Esophagus (tissue), 2 donors: ENCODE measurements around the gene NXPH2. TPM values are rescaled to one million over a fixed set of nuclear protein-coding genes. Genes with fewer than 3 reads are reported as not detected.

ENCODE experiments used
- H3K27ac ChIP-seq, 2 donors: one replicate each; pipeline ENCODE4 v1.5.1; 2013; ENCODE audit warnings: low read depth in 2 of 2, mild to moderate bottlenecking in 2 of 2, inconsistent platforms in 1 of 2, low read length in 1 of 2, moderate library complexity in 1 of 2
- H3K27me3 ChIP-seq, 2 donors: one replicate each; pipeline ENCODE4 v1.6.1; 2013; ENCODE audit warnings: low read length in 2 of 2, control low read depth in 1 of 2, mild to moderate bottlenecking in 1 of 2; ENCODE audit not compliant: insufficient read depth in 2 of 2, control insufficient read depth in 1 of 2
- H3K36me3 ChIP-seq, 2 donors: one replicate each; pipeline ENCODE4 v1.6.1; 2013; ENCODE audit warnings: low read length in 1 of 2; ENCODE audit not compliant: control insufficient read depth in 2 of 2, insufficient read depth in 2 of 2
- H3K4me1 ChIP-seq, 2 donors: one replicate each; pipeline ENCODE4 v1.6.1; 2013; ENCODE audit warnings: low read length in 1 of 2; ENCODE audit not compliant: control insufficient read depth in 2 of 2, insufficient read depth in 2 of 2
- H3K4me3 ChIP-seq, 2 donors: one replicate each; pipeline ENCODE4 v1.5.1; 2013; ENCODE audit warnings: low read length in 2 of 2, mild to moderate bottlenecking in 2 of 2, low read depth in 1 of 2, moderate library complexity in 1 of 2
- H3K9me3 ChIP-seq, 2 donors: one replicate each; pipeline ENCODE4 v1.6.1; 2013; ENCODE audit warnings: mild to moderate bottlenecking in 2 of 2, low read depth in 1 of 2, low read length in 1 of 2, moderate library complexity in 1 of 2; ENCODE audit not compliant: control insufficient read depth in 2 of 2, insufficient read depth in 1 of 2
- WGBS, 2 donors: extraction: QIAGEN DNeasy Blood & Tissue Kit; methylation state at CpG; one replicate each; pipeline ENCODE4 v1.1.7; 2013; 5-methylcytosine and 5-hydroxymethylcytosine counted together
- polyA plus RNA-seq, 2 donors: library from polyadenylated mRNA; stranded (reverse); fragments of 200-250 nt; gene quantifications; one replicate each; pipeline ENCODE4 v1.2.3, GENCODE V29; 2013
- donor health status: healthy with polysubstance abuse.
- donor health status: Bipolar disorder and iron deficiency.

NXPH2 gene
- polyA plus RNA-seq, 2 donors = not detected

DNA sequence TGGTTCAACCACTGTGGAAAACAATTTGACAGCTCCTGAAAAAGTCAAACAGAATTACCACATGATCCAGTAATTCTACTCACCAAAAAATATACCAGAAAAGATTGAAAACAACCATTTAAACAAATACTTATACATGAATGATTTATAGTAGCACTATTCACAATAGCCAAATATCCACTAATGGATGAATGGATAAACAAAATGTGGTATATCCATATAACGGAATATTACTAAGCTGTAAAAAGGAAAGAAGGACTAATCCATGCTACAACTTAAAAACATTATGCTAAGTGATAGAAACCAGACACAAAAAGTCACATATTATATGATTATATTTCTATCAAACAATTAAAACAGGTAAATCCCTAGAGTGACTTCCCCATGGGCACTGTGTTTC lies 147.1 kb downstream of the NXPH2 start:
- 97 to 98% methylated on average over 1 of the region's 1 CpG for WGBS, 2 donors
- Histone ChIP-seq H3K9me3 (no peaks in the 10 kb centered on the region), H3K36me3 (no peaks in the 10 kb centered on the region), H3K27ac (no peak overlapping the region), H3K4me3 (no peak overlapping the region), H3K4me1 (no peaks in the 10 kb centered on the region), H3K27me3 (no peaks in the 10 kb centered on the region)

DNA sequence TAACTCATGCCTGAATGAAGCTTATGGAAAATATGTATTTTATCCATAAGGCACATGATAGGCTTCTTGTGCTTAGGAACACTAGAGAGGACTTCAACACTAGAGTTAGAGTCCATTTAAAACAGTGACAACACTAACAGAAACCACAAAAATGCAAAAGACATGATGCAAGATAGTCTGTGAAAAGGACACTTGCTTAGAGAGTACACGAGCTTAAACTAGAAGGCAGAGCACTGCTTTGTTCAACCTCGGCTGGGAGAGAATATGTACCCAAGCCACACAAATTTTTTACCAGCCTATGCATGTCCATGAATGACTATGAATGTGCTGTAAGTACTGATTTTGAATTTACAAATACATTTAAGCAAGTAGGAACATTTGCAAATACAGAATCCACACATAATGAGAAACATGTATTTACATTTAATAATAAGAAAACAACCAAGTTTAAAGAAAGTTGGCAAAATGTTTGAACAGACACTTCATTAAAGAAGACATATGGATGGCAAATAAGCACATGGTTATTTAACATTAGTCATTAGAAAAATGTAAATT lies 148.0 kb downstream of the NXPH2 start:
- H3K36me3 ChIP-seq = no peaks in the 10 kb centered on the region
- no peaks in the 10 kb centered on the region for H3K9me3 ChIP-seq
- H3K4me1 ChIP-seq = no peaks in the 10 kb centered on the region
- 45 to 53% methylated on average over 2 of the region's 2 CpGs for whole genome bisulfite sequencing, 2 donors
- no peak overlapping the region for H3K27ac ChIP-seq
- H3K27me3 ChIP-seq = no peaks in the 10 kb centered on the region
- no peak overlapping the region for H3K4me3 ChIP-seq

DNA sequence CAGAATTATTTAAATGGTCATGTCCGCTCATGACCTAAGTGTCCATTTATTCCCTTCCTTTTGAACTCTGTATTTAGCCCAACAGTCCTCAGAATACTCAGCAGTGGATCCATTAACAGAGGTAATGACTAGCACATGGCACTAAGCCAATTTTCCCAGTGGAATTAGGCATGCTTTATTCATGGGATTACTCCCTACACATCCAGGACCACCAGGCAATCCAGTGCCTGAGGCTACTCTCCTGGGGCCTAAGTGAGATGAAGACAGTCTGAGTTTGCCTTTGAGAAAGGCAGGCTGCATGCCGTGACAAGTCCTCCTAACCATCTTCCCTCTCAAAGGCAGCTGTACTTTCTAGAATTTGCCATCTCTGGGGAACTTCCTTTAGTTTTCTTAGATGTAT lies 150.0 kb downstream of the NXPH2 start:
- Histone ChIP-seq H3K27ac (no peak overlapping the region), H3K4me1 (no peaks in the 10 kb centered on the region), H3K9me3 (no peaks in the 10 kb centered on the region), H3K27me3 (no peaks in the 10 kb centered on the region), H3K4me3 (no peak overlapping the region), H3K36me3 (no peaks in the 10 kb centered on the region)
- 86 to 91% methylated on average over 2 of the region's 2 CpGs for WGBS, 2 donors

GRCh38 chr2:138626148-138626547 lies 154.0 kb downstream of the NXPH2 start:
- Histone ChIP-seq H3K27ac (no peak overlapping the region), H3K4me3 (no peak overlapping the region), H3K4me1 (no peaks in the 10 kb centered on the region), H3K9me3 (no peaks in the 10 kb centered on the region), H3K27me3 (no peaks in the 10 kb centered on the region), H3K36me3 (no peaks in the 10 kb centered on the region)
- 81 to 85% methylated on average over 1 of the region's 1 CpG for WGBS, 2 donors

DNA sequence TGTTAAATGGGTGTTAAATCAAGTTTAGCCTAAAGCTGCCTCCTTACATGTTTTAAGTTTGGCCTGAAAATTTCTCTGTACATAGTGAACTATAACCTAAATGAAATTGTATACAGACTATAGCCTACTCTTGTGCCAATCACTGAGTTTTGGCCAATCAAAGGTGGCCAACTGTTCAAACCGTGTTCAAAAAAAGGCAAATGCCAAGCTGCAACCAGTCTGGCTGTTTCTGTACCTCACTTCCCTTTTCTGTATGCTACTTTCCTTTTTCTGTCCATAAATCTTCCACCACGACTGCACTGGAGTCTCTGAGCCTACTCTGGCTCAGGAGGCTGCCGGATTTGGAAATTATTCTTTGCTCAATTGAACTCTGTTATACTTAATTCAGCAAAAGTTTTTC lies 157.6 kb downstream of the NXPH2 start:
- Histone ChIP-seq H3K9me3 (no peaks in the 10 kb centered on the region), H3K4me1 (no peaks in the 10 kb centered on the region), H3K4me3 (no peak overlapping the region), H3K27ac (no peak overlapping the region), H3K27me3 (no peaks in the 10 kb centered on the region), H3K36me3 (no peaks in the 10 kb centered on the region)
- WGBS, 2 donors = 60 to 65% methylated on average over 3 of the region's 3 CpGs

DNA sequence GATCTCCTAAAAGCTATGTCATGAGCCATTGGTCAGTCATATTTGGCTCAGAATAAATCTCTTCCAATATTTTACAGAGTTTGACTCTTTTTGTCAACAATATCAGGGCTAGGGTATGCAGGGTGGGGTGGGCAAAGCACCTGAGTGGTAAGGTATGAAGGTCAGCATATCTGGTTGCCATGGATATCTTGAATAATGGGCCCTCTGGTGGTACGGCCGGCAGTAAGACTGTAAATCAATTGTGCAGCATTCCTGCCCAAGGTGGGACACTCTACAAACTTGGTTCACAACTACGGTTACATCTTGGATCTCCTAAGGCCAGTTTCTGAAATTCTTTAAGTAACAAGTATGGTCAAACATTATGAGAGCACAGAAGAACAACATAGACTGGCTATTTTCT lies 159.1 kb downstream of the NXPH2 start:
- Histone ChIP-seq H3K9me3 (no peaks in the 10 kb centered on the region), H3K36me3 (no peaks in the 10 kb centered on the region), H3K4me1 (no peaks in the 10 kb centered on the region), H3K27ac (no peak overlapping the region), H3K4me3 (no peak overlapping the region), H3K27me3 (no peaks in the 10 kb centered on the region)
- 44 to 58% methylated on average over 3 of the region's 3 CpGs for WGBS, 2 donors

DNA sequence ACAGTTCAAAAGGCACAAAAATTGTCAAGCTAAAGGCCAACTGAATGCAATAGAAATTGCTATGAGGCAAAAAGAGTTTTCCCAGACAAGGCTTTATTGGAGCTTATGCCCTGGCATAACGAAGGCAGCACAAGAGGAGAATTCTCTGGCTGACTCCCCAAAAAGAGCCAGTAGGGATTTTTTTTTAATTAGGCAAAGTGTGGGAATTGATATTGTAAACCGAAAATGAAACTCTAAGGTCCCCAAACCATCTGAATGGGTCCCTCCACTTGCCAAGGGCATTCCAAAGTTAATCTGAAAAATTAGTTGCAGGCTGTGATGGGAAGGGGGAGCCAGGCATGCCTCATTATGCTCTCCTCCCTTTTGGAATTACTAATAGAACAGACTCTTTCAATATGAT lies 159.8 kb downstream of the NXPH2 start:
- Histone ChIP-seq H3K27me3 (no peaks in the 10 kb centered on the region), H3K4me3 (no peak overlapping the region), H3K9me3 (no peaks in the 10 kb centered on the region), H3K27ac (no peak overlapping the region), H3K36me3 (no peaks in the 10 kb centered on the region), H3K4me1 (no peaks in the 10 kb centered on the region)
- WGBS, 2 donors = 54 to 64% methylated on average over 2 of the region's 2 CpGs
